GM12878 (cell line): Measurements from ENCODE around the gene ZSWIM3. TPM values are rescaled to one million over a fixed set of nuclear protein-coding genes. Genes with fewer than 3 reads are reported as not detected.

Source experiments
- ATAC-seq: fragments of 200-7000 bp; cut with Tn5 transposase; 3 replicates; pipeline ENCODE4 v1.9.1; 2020; ENCODE audit warnings: mild to moderate bottlenecking, moderate library complexity
- BruUV-seq: library from RNA; stranded (reverse); fragments of 400-500 nt; replicated peaks from 2 replicates; lab custom pipeline; 2021; lab: Mats Ljungman, UMichigan
- CTCF ChIA-PET: fragments of 300-600 bp; sonication (Branson Sonifier 250); formaldehyde crosslinking; extraction: SDS; loops from one replicate; lab custom pipeline; 2021; ENCODE audit warnings: inconsistent platforms; lab: Yijun Ruan, JAX
- POLR2A ChIA-PET: fragments of 350-600 bp; formaldehyde crosslinking; extraction: SDS; loops from one replicate; lab custom pipeline; 2021; ENCODE audit warnings: inconsistent platforms; lab: Charles Lee
- RAD21 ChIA-PET: fragments of 300-600 bp; sonication (Branson Sonifier 250); formaldehyde crosslinking; loops from one replicate; lab custom pipeline; 2023; ENCODE audit warnings: antibody characterized with exemption; ENCODE audit not compliant: unreplicated experiment; lab: Charles Lee
- SMC1A ChIA-PET: fragments of 300-600 bp; sonication (Branson Sonifier 250); formaldehyde crosslinking; loops from one replicate; lab custom pipeline; 2023; ENCODE audit not compliant: unreplicated experiment, uncharacterized antibody; lab: Charles Lee
- DNase-seq: peaks from one replicate; pipeline ENCODE4 v3.0.0-alpha.2; 2011; ENCODE audit warnings: low read depth, low spot score
- FAIRE-seq: peaks from 3 replicates; lab custom pipeline; 2011; peaks lifted over from hg19 to GRCh38; lab: Jason Lieb, UNC
- H2AFZ ChIP-seq: 2 replicates; pipeline ENCODE4 v1.6.0; 2011; ENCODE audit warnings: low read depth, low read length, control low read depth; ENCODE audit not compliant: control insufficient read depth
- H3K27ac ChIP-seq: 2 replicates; pipeline ENCODE4 v1.5.1; 2011; ENCODE audit warnings: control low read depth; ENCODE audit not compliant: control insufficient read depth, insufficient read depth
- H3K27me3 ChIP-seq, 2 experiments: replicated peaks in 1 of 2; 2 replicates each; pipeline versions ENCODE4 v1.6.0 to v1.6.1; 2011; ENCODE audit warnings: low read length in 1 of 2; ENCODE audit not compliant: control insufficient read depth in 2 of 2, insufficient read depth in 2 of 2
- H3K36me3 ChIP-seq, 2 experiments: 2 replicates each; pipeline ENCODE4 v1.5.1; 2011; ENCODE audit warnings: low read length in 1 of 2; ENCODE audit not compliant: control insufficient read depth in 2 of 2, insufficient read depth in 2 of 2
- H3K4me1 ChIP-seq: 2 replicates; pipeline ENCODE4 v1.6.1; 2011; ENCODE audit warnings: mild to moderate bottlenecking, low read length, moderate library complexity, mixed read lengths; ENCODE audit not compliant: control insufficient read depth, insufficient read depth
- H3K4me2 ChIP-seq: 2 replicates; pipeline ENCODE4 v1.6.0; 2011; ENCODE audit warnings: control low read depth; ENCODE audit not compliant: control insufficient read depth, insufficient read depth
- H3K4me3 ChIP-seq: fragments of 200-600 bp; sonication (generic); 2 replicates; pipeline ENCODE4 v1.5.1; 2016
- H3K79me2 ChIP-seq: 2 replicates; pipeline ENCODE4 v1.6.0; 2011; ENCODE audit warnings: low read length; ENCODE audit not compliant: control insufficient read depth, insufficient read depth
- H3K9ac ChIP-seq: 2 replicates; pipeline ENCODE4 v1.8.0; 2011; ENCODE audit warnings: low read length, control low read depth, mixed read lengths; ENCODE audit not compliant: control insufficient read depth, insufficient read depth
- H3K9me3 ChIP-seq: replicated peaks from 3 replicates; pipeline ENCODE4 v1.5.1; 2011; ENCODE audit warnings: mild to moderate bottlenecking, low read length; ENCODE audit not compliant: control insufficient read depth, insufficient read depth
- H4K20me1 ChIP-seq: 2 replicates; pipeline ENCODE4 v1.6.0; 2011; ENCODE audit not compliant: control insufficient read depth, insufficient read depth
- BACH1 ChIP-seq: fragments of 450-650 bp; IDR thresholded peaks from 2 replicates; pipeline ENCODE4 v1.6.1; 2017; ENCODE audit warnings: mild to moderate bottlenecking, borderline replicate concordance
- CBX5 ChIP-seq: sonication (generic); IDR thresholded peaks from 2 replicates; pipeline ENCODE4 v1.6.1; 2016; ENCODE audit warnings: low read depth, moderate library complexity, mild to moderate bottlenecking, inconsistent platforms
- ELK1 ChIP-seq: IDR thresholded peaks from 2 replicates; pipeline ENCODE4 v1.6.1; 2012; ENCODE audit warnings: low read depth, low read length, improper control_type of control experiment
- MXI1 ChIP-seq: fragments of 150-350 bp; IDR thresholded peaks from 2 replicates; pipeline ENCODE4 v1.6.1; 2011; ENCODE audit warnings: low read depth, mild to moderate bottlenecking, inconsistent platforms, low read length, improper control_type of control experiment
- ZNF24 ChIP-seq: fragments of 450-650 bp; IDR thresholded peaks from 2 replicates; pipeline ENCODE4 v1.6.1; 2017; ENCODE audit warnings: antibody characterized with exemption, mild to moderate bottlenecking
- ZNF274 ChIP-seq: IDR thresholded peaks from one replicate; pipeline ENCODE4 v1.8.0; 2011; ENCODE audit not compliant: insufficient read length, insufficient read depth
- WGBS: methylation state at CpG from one replicate; pipeline ENCODE4 v1.1.6; 2016; ENCODE audit warnings: low lambda C conversion rate; ENCODE audit not compliant: insufficient replicate concordance, insufficient coverage; ENCODE audit errors: missing lambda C conversion rate; 5-methylcytosine and 5-hydroxymethylcytosine counted together
- in situ Hi-C: fragments of 300-500 bp; cut with MboI; formaldehyde crosslinking; loops from 9 replicates; pipeline ENCODE4 v1.14.3; 2018; ENCODE audit warnings: mixed read lengths
- intact Hi-C: fragments of 100-400 bp; cut with micrococcal nuclease; formaldehyde crosslinking; loops from one replicate; pipeline ENCODE4 v1.14.2; 2022; ENCODE audit not compliant: unreplicated experiment
- polyA plus RNA-seq, 11 experiments: library from polyadenylated mRNA; depleted of rRNA in 4 of 11; unstranded in 6 of 11; stranded (reverse) in 5 of 11; fragments of >200 nt; fragmentation: Nextera tagmentation in 4 of 11; fragmentation: Illumina TruSeq in 1 of 11; extraction: Ambion mirVana in 4 of 11; extraction: Trizol in 1 of 11; gene quantifications; 1 replicate in 1 of 11; 2 replicates in 10 of 11; pipeline versions ENCODE4 v1.2.1 to v1.2.3, GENCODE V29; 2011 to 2016; ENCODE audit warnings: inconsistent platforms in 2 of 11, missing spikeins in 2 of 11, low read depth in 1 of 11
- total RNA-seq, 4 experiments: library from RNA; depleted of rRNA in 3 of 4; stranded (reverse); fragments of >200 nt in 3 of 4; fragmentation: Illumina TruSeq in 1 of 4; extraction: Trizol in 1 of 4; gene quantifications; 2 replicates each; pipeline versions ENCODE4 v1.2.1 to v1.2.3, GENCODE V29; 2013 to 2021
- TF ChIP-seq, protein P1 (sequence below): fragments of 450-650 bp; IDR thresholded peaks from 2 replicates; pipeline ENCODE4 v1.6.1; 2016; ENCODE audit warnings: mild to moderate bottlenecking

The ZSWIM3 gene
- total and polyA plus RNA-seq, 10 of the 15 experiments (the other 5 are each of a cell fraction or from before 2014, with no cell fraction given), result 1.6 to 5.1 (median 4.2) TPM

DNA sequence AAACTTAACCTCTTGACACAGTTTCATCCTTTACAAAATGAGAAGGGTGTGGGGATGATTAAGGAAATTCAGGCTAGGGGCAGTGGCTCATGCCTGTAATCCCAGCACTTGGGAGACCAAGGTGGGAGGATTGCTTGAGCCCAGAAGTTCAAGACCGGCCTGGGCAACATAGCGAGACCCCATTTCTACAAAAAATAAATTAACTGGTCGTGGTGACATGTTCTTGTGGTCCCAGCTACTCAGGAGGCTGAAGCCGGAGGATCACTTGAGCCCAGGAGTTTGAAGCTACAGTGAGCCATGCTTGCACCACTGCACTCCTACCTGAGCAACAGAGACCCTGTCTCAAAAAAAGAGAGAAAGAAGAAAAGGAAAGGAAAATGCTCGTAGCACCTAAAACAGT, 9.0 kb downstream of the ZSWIM3 start:
- POLR2A ChIA-PET, result interaction anchor here (0.7 kb wide), 1 partner anchor 11 kb away, joined by 4 read pairs; no protein-coding TSS in a partner anchor
- Histone ChIP-seq H3K9me3 (no peaks in the 10 kb centered on the region), H3K79me2 (no peaks in the 10 kb centered on the region), H3K9ac (no peak overlapping the region), H2AFZ (no peak overlapping the region), H4K20me1 (no peaks in the 10 kb centered on the region), H3K4me2 (no peak overlapping the region), H3K4me3 (no peak overlapping the region), H3K27me3 (no peaks in the 10 kb centered on the region), H3K27ac (no peak overlapping the region), H3K36me3 (no peaks in the 10 kb centered on the region), H3K4me1 (no peaks in the 10 kb centered on the region)
- no TSS peak for BruUV-seq
- no peak for FAIRE-seq
- in situ Hi-C loops, result no loop called here
- no peak for ATAC-seq
- TF ChIP-seq ELK1, result no peak
- WGBS, result 88% methylated on average over 5 of the region's 5 CpGs
- CTCF ChIA-PET, result interaction anchor here (1.4 kb wide), 1 partner anchor 15 kb away, joined by 3 read pairs; the partner anchor contains the start of gene ZSWIM1
- RAD21 ChIA-PET, result no interaction called here
- SMC1A ChIA-PET, result interaction anchor here (0.6 to 0.9 kb wide), 2 partner anchors 49 to 64 kb away, joined by 3 read pairs; no protein-coding TSS in a partner anchor
- intact Hi-C loops, result no loop called here
- DNase-seq, result no peak

- Histone ChIP-seq H3K79me2 (no peaks in the 10 kb centered on the region), H3K4me3 (no peak overlapping the region), H4K20me1 (no peaks in the 10 kb centered on the region), H3K4me1 (no peaks in the 10 kb centered on the region), H3K36me3 (no peaks in the 10 kb centered on the region), H3K27ac (no peak overlapping the region), H3K9me3 (no peaks in the 10 kb centered on the region), H3K9ac (no peak overlapping the region), H3K4me2 (no peak overlapping the region), H2AFZ (no peak overlapping the region), H3K27me3 (no peaks in the 10 kb centered on the region)
- CTCF ChIA-PET, result interaction anchor here (0.7 to 1.4 kb wide), 2 partner anchors 14 to 60 kb away, joined by 3 to 4 read pairs; partner anchors contain the start of gene ZSWIM1
- POLR2A ChIA-PET, result no interaction called here
- BruUV-seq, result no TSS peak
- ATAC-seq, result no peak
- in situ Hi-C loops, result no loop called here
- RAD21 ChIA-PET, result no interaction called here
- no peak for FAIRE-seq
- no peak for DNase-seq
- TF ChIP-seq, protein P1, sequence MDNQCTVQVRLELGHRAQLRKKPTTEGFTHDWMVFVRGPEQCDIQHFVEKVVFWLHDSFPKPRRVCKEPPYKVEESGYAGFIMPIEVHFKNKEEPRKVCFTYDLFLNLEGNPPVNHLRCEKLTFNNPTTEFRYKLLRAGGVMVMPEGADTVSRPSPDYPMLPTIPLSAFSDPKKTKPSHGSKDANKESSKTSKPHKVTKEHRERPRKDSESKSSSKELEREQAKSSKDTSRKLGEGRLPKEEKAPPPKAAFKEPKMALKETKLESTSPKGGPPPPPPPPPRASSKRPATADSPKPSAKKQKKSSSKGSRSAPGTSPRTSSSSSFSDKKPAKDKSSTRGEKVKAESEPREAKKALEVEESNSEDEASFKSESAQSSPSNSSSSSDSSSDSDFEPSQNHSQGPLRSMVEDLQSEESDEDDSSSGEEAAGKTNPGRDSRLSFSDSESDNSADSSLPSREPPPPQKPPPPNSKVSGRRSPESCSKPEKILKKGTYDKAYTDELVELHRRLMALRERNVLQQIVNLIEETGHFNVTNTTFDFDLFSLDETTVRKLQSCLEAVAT, result no peak
- TF ChIP-seq CBX5, result no peak
- no peak for TF ChIP-seq ZNF274
- TF ChIP-seq MXI1, result no peak
- TF ChIP-seq BACH1, result no peak
- TF ChIP-seq ZNF24, result no peak
- intact Hi-C loops, result no loop called here
- WGBS, result 99% methylated on average over 6 of the region's 6 CpGs
- SMC1A ChIA-PET, result interaction anchor here (0.6 to 1.4 kb wide), 4 partner anchors 9 to 1638 kb away, joined by 3 to 5 read pairs (median 3); no protein-coding TSS in a partner anchor
These were observed 9.9 kb downstream of the ZSWIM3 start for GRCh38 chr20:45867136-45867818.
